Psoas muscle (tissue), 8 donors: ENCODE measurements around the gene NUDT22. TPM values are rescaled to one million over a fixed set of nuclear protein-coding genes. Genes with fewer than 3 reads are reported as not detected.

Source experiments
- ATAC-seq, 4 donors: fragments of 200-7000 bp; cut with Tn5 transposase; one replicate each; pipeline ENCODE4 v1.9.1; 2020; ENCODE audit warnings: moderate library complexity in 3 of 4, mild to moderate bottlenecking in 2 of 4
- DNase-seq, 2 donors: peaks; one replicate each; pipeline ENCODE4 v3.0.0-alpha.2; 2020
- H3K27ac ChIP-seq: fragments of 200-600 bp; one replicate; pipeline ENCODE4 v1.8.0; 2022
- H3K27me3 ChIP-seq, 3 donors: fragments of 200-600 bp in 1 of 3; one replicate each; pipeline versions ENCODE4 v1.6.1 to v1.8.0; 2013 to 2022; ENCODE audit warnings: low read length in 2 of 3, mild to moderate bottlenecking in 2 of 3, moderate library complexity in 1 of 3; ENCODE audit not compliant: insufficient read depth in 3 of 3
- H3K36me3 ChIP-seq, 2 donors: fragments of 200-600 bp in 1 of 2; one replicate each; pipeline versions ENCODE4 v1.6.1 to v1.8.0; 2013 to 2022; ENCODE audit warnings: low read depth in 1 of 2, mild to moderate bottlenecking in 1 of 2, moderate library complexity in 1 of 2; ENCODE audit not compliant: insufficient read depth in 1 of 2
- H3K4me1 ChIP-seq: fragments of 200-600 bp; one replicate; pipeline ENCODE4 v1.8.0; 2022
- H3K4me3 ChIP-seq: fragments of 200-600 bp; one replicate; pipeline ENCODE4 v1.8.0; 2022; ENCODE audit warnings: mild to moderate bottlenecking
- H3K9me3 ChIP-seq: fragments of 200-600 bp; one replicate; pipeline ENCODE4 v1.8.0; 2022
- WGBS, 3 donors: extraction: QIAGEN DNeasy Blood & Tissue Kit; methylation state at CpG; one replicate each; pipeline versions ENCODE4 v1.1.6 to v1.1.7; 2013; 5-methylcytosine and 5-hydroxymethylcytosine counted together
- intact Hi-C, 2 donors: fragments of 100-400 bp; cut with DNase I; formaldehyde crosslinking; loops; one replicate each; pipeline versions ENCODE4 v1.11.0 to v1.14.2; 2022
- polyA plus RNA-seq, 3 donors: library from polyadenylated mRNA; stranded (reverse); fragments of 200-250 nt; gene quantifications; one replicate each; pipeline ENCODE4 v1.2.3, GENCODE V29; 2013
- total RNA-seq, 4 donors: library from RNA; stranded (reverse); fragmentation: NEBNext Ultra II Directional in 2 of 4; extraction: Animal tissue kit (Norgen Biotek cat#: 25700) in 2 of 4; gene quantifications; one replicate each; pipeline versions ENCODE4 v1.2.1 to v1.2.4, GENCODE V29; 2021 to 2023
- TF ChIP-seq, protein P1 (sequence below): fragments of 200-600 bp; IDR thresholded peaks from one replicate; pipeline ENCODE4 v1.8.0; 2022; ENCODE audit warnings: antibody characterized with exemption
- donor health status: healthy with polysubstance abuse.
- donor health status: DM: no; HTN: no; CAD: no; lungs with moderate emphysema.
- donor health status: Bipolar disorder and iron deficiency.
- donor health status: healthy.
- donor health status: DM: yes; HTN: yes; CAD: no.
- donor health status: DM: no; HTN: no; CAD: no.
- donor health status: DM: no; HTN: no; CAD: no.
- donor health status: DM: yes; HTN: yes; CAD: no.

The NUDT22 gene
- total and polyA plus RNA-seq, 7 donors, result 31.6 to 59.3 (median 43.5) TPM

DNA sequence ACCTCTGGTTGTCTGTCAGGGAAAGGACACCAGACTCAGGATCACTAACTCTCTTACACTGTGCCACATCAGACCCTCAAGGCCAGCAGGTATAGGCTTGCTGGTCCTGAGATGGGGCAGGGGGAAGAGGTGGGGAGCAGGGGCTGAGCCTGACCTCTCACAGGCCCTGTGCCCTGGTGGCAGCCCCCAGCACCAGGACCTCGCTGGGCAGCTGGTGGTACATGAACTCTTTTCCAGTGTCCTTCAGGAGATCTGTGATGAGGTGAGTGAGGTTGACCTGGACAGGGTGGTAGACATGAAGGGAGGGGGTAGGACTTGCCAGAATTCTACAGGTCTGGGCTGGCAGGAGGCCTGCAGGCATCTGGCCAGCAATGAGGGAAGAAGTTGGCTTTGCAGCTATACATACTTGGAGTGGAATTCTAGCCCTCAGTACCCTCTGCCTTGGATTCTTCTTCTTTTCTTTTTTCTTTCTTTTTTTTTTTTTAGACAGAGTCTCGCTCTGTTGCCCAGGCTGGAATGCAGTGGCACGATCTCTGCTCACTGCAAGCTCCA lies 1.4 kb downstream of the NUDT22 start:
- Histone ChIP-seq H3K4me3 (peak overlapping the region; percentile 74), H3K9me3 (no peaks in the 10 kb centered on the region), H3K36me3 (peaks cover 0 to 15% of the 10 kb centered on the region in 2 donors), H3K27me3 (no peaks in the 10 kb centered on the region), H3K27ac (peak overlapping the region; percentile 91), H3K4me1 (peaks cover 52% of the 10 kb centered on the region)
- ATAC-seq, result no peak
- no peak for DNase-seq
- intact Hi-C loops, result loop anchor here in 1 of 2 donors (5.0 kb wide), 1 partner anchor 40 kb away; the partner anchor contains the start of gene STIP1
- WGBS, 3 donors, result 55 to 83% (median 72%) methylated on average over 2 to 3 of the region's 3 CpGs
- TF ChIP-seq, protein P1, sequence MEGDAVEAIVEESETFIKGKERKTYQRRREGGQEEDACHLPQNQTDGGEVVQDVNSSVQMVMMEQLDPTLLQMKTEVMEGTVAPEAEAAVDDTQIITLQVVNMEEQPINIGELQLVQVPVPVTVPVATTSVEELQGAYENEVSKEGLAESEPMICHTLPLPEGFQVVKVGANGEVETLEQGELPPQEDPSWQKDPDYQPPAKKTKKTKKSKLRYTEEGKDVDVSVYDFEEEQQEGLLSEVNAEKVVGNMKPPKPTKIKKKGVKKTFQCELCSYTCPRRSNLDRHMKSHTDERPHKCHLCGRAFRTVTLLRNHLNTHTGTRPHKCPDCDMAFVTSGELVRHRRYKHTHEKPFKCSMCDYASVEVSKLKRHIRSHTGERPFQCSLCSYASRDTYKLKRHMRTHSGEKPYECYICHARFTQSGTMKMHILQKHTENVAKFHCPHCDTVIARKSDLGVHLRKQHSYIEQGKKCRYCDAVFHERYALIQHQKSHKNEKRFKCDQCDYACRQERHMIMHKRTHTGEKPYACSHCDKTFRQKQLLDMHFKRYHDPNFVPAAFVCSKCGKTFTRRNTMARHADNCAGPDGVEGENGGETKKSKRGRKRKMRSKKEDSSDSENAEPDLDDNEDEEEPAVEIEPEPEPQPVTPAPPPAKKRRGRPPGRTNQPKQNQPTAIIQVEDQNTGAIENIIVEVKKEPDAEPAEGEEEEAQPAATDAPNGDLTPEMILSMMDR, result no peak

DNA sequence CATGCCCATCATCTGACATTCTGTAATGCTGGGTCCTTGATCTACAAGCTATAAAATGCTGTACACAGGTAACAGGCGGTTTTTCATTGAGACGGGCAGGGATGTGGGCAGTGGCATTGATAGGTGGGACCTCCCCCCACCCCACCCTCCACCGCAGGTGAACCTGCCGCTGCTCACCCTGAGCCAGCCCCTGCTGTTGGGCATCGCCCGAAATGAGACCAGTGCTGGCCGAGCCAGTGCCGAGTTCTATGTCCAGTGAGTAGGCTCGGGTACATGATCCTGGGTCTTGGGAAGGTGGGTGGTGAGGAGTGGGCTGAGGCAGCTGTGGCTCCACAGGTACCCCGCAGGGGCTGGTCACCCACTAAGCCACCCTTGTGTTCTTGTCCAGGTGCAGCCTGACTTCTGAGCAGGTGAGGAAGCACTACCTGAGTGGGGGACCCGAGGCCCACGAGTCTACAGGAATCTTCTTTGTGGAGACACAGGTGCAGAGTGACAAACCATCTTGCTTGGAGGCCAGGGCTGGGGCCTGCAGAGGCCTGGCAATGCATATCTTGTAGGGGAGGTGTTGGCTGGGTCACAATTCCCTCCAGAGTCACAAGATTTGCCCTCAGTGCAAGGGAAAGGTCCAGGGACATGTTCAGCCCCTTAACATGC lies 3.1 kb downstream of the NUDT22 start:
- H3K4me1 ChIP-seq, result peaks cover 51% of the 10 kb centered on the region
- ATAC-seq (no peak), DNase-seq (no peak)
- peak overlapping the region; percentile 95 for H3K27ac ChIP-seq
- H3K4me3 ChIP-seq, result peak overlapping the region; percentile 85
- no peaks in the 10 kb centered on the region for H3K27me3 ChIP-seq
- TF ChIP-seq, protein P1, result no peak
- H3K36me3 ChIP-seq, result peaks cover 0 to 6% of the 10 kb centered on the region in 2 donors
- H3K9me3 ChIP-seq, result no peaks in the 10 kb centered on the region
- intact Hi-C loops, result loop anchor here in 1 of 2 donors (5.0 kb wide), 1 partner anchor 42 kb away; the partner anchor contains the start of gene STIP1
- 84 to 86% (median 84%) methylated on average over 12 of the region's 12 CpGs for WGBS, 3 donors

DNA sequence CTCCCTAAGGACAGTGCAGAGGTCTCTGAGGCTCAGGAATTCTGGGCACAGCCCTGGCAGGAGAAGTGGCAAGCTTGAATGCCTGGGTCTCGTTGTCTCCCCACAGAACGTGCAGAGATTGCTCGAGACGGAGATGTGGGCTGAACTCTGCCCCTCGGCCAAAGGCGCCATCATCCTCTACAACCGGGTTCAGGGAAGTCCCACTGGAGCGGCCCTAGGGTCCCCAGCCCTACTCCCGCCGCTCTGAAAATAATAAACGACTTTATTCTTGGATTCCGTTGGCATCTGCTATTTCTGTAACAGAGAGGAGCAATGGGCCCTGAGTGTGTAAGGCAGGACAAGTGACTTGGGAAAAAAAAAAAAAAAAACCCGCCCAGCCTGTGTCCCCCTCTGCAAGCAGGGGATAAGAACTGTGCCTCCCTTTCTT lies 3.7 kb downstream of the NUDT22 start:
- H3K27ac ChIP-seq, result peak overlapping the region; percentile 95
- no peak for DNase-seq
- peaks cover 0 to under 1% of the 10 kb centered on the region in 2 donors for H3K36me3 ChIP-seq
- intact Hi-C loops, result loop anchor here in 1 of 2 donors (5.0 kb wide), 1 partner anchor 42 kb away; the partner anchor contains the start of gene STIP1
- TF ChIP-seq, protein P1, result no peak
- ATAC-seq, result no peak
- no peaks in the 10 kb centered on the region for H3K9me3 ChIP-seq
- 25 to 33% (median 26%) methylated on average over 13 of the region's 13 CpGs for WGBS, 3 donors
- H3K4me3 ChIP-seq, result peak overlapping the region; percentile 85
- H3K4me1 ChIP-seq, result peaks cover 46% of the 10 kb centered on the region
- H3K27me3 ChIP-seq, result no peaks in the 10 kb centered on the region

DNA sequence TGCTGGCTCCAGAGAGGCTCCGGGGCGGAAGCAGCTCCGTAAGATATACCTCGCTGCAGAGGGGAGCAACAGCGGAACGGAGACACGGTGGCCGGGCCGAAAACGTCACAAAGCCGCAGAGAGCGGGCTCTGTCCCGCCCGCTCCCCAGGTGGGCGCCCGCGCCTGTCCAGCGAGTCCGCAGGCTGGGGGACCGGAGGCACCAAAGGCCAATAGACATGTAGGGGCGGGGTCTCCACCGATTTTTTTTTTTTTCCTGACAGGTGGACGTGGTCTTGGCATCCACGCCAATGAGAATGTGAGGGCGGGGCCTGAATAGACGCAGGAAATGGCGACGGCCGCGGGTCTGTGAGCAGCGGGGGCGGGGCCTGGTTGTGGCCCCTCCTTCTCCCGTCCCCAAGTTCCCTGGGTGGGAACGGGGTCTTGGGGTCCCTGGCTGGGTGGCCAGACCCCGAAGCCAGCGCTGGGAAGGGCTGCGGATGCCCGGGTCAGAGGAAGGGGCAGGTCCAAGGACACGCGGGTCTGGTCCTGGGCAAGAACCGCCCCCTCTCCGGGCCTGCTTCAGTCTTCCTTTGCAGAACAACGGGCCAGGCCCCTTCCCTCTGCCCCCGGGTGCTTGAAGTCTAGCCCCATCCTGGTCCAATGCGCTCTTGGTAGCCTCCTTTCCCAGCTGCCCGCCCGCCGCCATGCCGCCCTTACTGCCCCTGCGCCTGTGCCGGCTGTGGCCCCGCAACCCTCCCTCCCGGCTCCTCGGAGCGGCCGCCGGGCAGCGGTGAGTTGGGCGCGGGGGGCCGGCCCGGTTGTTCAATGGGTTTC lies 4.3 kb downstream of the NUDT22 start, which contains the start of gene DNAJC4:
TSS of gene DNAJC4 (plus strand) at position 378 of the 814 bp plus-strand sequence. CDS start at position 685, 307 bp downstream.
- peak within 1 kb of the TSS; percentile 85 for H3K4me3 ChIP-seq
- peak within 1 kb of the TSS; percentile 95 for H3K27ac ChIP-seq
- no peaks in the 10 kb centered on the region for H3K36me3 ChIP-seq
- peaks cover 45% of the 10 kb centered on the region for H3K4me1 ChIP-seq
- TF ChIP-seq, protein P1, result no peak
- no peaks in the 10 kb centered on the region for H3K27me3 ChIP-seq
- intact Hi-C loops, result no loop called here
- DNase-seq, result peak; percentile 89 to 93
- no peaks in the 10 kb centered on the region for H3K9me3 ChIP-seq
- peak; percentile 50 to 71 (median 65) for ATAC-seq
- WGBS, 3 donors, result 1 to 4% (median 1%) methylated on average over 53 to 62 of the region's 62 CpGs
